Activated naive CD4-positive, alpha-beta T cell treated with anti-CD3 and anti-CD28 coated beads for 36 hours (primary cell): ENCODE measurements around the gene LBH. TPM values are rescaled to one million over a fixed set of nuclear protein-coding genes. Genes with fewer than 3 reads are reported as not detected.

Experiments
- CTCF ChIA-PET: fragments of 350-600 bp; sonication (Branson Sonifier 250); formaldehyde crosslinking; loops from one replicate; lab custom pipeline; 2021; ENCODE audit warnings: antibody characterized with exemption; lab: Charles Lee
- DNase-seq: peaks from one replicate; pipeline ENCODE4 v3.0.0-alpha.2; 2020
- H3K27ac Mint-ChIP-seq: one replicate; pipeline ENCODE4 v1.8.0; 2021; ENCODE audit warnings: mild to moderate bottlenecking, mixed read lengths
- H3K27me3 Mint-ChIP-seq: one replicate; pipeline ENCODE4 v1.8.0; 2021; ENCODE audit warnings: low read depth, mixed read lengths
- H3K36me3 Mint-ChIP-seq: one replicate; pipeline ENCODE4 v1.8.0; 2021; ENCODE audit warnings: low read depth, mixed read lengths
- H3K4me1 Mint-ChIP-seq: one replicate; pipeline ENCODE4 v1.8.0; 2021; ENCODE audit warnings: low read depth, mixed read lengths
- H3K4me3 Mint-ChIP-seq: one replicate; pipeline ENCODE4 v1.8.0; 2021; ENCODE audit warnings: mild to moderate bottlenecking, moderate library complexity, mixed read lengths
- H3K9me3 Mint-ChIP-seq: one replicate; pipeline ENCODE4 v1.8.0; 2021; ENCODE audit warnings: mixed read lengths
- intact Hi-C: fragments of 100-400 bp; cut with micrococcal nuclease; formaldehyde crosslinking; loops from one replicate; pipeline ENCODE4 v1.15.1; 2023
- total RNA-seq, 2 experiments: library from RNA; stranded (reverse); gene quantifications; one replicate each; pipeline ENCODE4 v1.2.3, GENCODE V29; 2021

Gene LBH
- total RNA-seq, 2 experiments from 2014 or later = 71.4 to 75.3 TPM

DNA sequence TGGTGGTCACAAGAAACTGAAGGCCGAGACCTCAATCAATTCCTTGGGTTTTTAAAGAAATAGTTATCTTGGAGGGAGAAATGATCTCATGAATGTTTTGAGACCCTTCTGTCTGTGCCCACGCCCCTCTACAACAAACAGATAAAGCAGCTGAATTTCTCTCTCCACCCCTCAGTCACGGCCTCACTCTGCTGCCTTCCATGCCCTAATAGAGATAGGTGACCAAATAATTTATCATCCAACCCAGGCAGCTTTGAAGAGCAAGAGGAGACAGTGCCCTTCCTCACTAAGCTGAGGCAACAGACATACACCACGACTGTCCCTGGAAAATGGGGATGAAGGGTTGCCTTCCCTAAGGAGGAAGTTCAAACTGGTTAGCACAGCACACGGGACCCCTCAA, 71.2 kb downstream of the LBH start:
- peaks cover 1% of the 10 kb centered on the region for H3K36me3 Mint-ChIP-seq
- no peaks in the 10 kb centered on the region for H3K27me3 Mint-ChIP-seq
- H3K27ac Mint-ChIP-seq = no peak overlapping the region
- peaks cover 5% of the 10 kb centered on the region for H3K9me3 Mint-ChIP-seq
- no peak for DNase-seq
- CTCF ChIA-PET = interaction anchor here (0.5 to 3.1 kb wide), 2 partner anchors 63 to 138 kb away, joined by 3 to 14 read pairs; no protein-coding TSS in a partner anchor
- no peak overlapping the region for H3K4me3 Mint-ChIP-seq
- intact Hi-C loops = no loop called here
- H3K4me1 Mint-ChIP-seq = peaks cover 33% of the 10 kb centered on the region

DNA sequence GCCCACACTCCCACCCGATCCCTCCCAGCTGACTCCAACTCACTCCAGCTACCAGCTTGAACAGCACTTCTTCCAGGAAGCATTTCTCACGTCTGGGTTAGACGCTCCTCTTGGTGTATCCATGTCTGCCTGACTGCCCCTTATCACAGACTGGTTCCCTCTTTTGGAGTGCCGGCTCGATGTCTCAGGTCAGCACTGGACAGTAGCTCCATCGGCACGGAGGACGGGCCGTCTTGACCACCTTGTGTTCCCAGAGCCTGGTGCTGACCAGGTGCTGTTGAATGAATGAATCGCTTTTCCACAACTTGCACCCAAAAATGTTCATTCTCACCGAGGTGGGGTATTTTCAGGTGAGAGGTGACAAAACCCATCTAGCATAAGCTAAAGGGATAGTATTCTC, 71.8 kb downstream of the LBH start:
- Mint-ChIP-seq H3K9me3 (peaks cover 5% of the 10 kb centered on the region), H3K4me1 (peaks cover 30% of the 10 kb centered on the region)

DNA sequence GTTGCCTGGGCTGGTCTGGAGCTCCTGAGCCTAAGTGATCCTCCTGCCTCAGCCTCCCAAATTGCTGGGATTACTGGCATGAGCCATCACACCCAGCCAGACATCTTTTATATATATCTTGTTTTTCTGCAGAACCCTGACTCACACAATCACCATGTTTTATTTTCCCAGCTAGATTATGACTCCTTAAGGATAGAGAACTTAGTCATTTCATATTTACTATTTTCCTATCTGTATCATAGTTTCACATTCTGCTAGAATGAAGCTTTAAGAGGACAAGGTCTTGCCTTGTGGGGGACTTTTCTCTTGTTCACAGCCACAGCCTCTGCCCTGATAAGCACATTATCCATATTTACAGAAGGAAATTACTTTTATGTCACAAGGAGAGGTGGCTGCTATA, 73.9 kb downstream of the LBH start:
- peaks cover 1% of the 10 kb centered on the region for H3K36me3 Mint-ChIP-seq
- no peaks in the 10 kb centered on the region for H3K27me3 Mint-ChIP-seq
- intact Hi-C loops = no loop called here
- CTCF ChIA-PET = interaction anchor here (0.7 kb wide), 2 partner anchors 51 to 52 kb away, joined by 3 to 5 read pairs; no protein-coding TSS in a partner anchor
- no peak overlapping the region for H3K4me3 Mint-ChIP-seq
- DNase-seq = no peak
- peaks cover 5% of the 10 kb centered on the region for H3K9me3 Mint-ChIP-seq
- peaks cover 32% of the 10 kb centered on the region for H3K4me1 Mint-ChIP-seq
- H3K27ac Mint-ChIP-seq = no peak overlapping the region

More for the DNA sequence above, 71.8 kb downstream of the LBH start:
- CTCF ChIA-PET = interaction anchor here (0.5 to 1.0 kb wide), 2 partner anchors 64 to 98 kb away, joined by 3 read pairs; no protein-coding TSS in a partner anchor
- Mint-ChIP-seq H3K27me3 (no peaks in the 10 kb centered on the region), H3K36me3 (peaks cover 1% of the 10 kb centered on the region), H3K27ac (no peak overlapping the region), H3K4me3 (no peak overlapping the region)
- no peak for DNase-seq
- intact Hi-C loops = no loop called here

DNA sequence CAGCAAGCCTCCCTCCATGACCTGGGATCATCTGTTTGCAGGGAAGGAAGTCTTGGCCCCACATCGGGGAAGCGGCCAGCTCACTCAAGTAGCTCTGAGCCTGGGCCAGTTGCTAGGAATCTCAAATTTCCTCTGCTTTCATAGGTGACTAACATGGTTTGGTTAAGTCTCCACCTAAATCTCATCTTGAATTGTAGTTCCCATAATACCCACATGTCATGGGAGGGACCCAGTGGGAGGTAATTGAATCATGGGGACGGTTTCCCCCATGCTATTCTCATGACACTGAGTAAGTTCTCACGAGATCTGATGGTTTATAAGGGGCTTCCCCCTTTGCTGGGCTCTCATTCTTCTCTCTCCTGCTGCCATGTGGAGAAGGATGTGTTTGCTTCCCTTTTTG, 75.2 kb downstream of the LBH start:
- DNase-seq = peak; percentile 29
- Mint-ChIP-seq H3K27ac (no peak overlapping the region), H3K4me1 (peaks cover 41% of the 10 kb centered on the region), H3K4me3 (no peak overlapping the region), H3K27me3 (no peaks in the 10 kb centered on the region), H3K36me3 (peaks cover 1% of the 10 kb centered on the region), H3K9me3 (peaks cover 5% of the 10 kb centered on the region)
- CTCF ChIA-PET = no interaction called here
- intact Hi-C loops = no loop called here

DNA sequence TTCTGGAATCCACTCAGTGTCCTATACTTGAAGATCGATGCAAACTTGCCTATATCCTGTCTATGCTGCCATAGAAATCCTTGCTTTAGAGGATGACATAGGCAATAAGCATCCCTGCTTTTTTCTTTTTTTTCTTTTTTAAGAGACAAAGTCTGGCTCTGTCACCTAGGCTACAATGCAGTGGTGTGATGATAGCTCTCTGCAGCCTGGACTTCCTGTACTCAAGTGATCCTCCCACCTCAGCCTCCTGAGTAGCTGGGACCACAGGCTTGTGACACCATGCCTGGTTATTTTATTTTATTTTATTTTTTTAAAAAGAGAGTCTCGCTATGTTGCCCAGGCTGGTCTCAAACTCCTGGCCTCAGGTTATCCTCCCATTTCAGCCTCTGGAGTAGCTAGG, 76.9 kb downstream of the LBH start:
- H3K9me3 Mint-ChIP-seq = peaks cover 5% of the 10 kb centered on the region
- peaks cover 43% of the 10 kb centered on the region for H3K4me1 Mint-ChIP-seq
- H3K27me3 Mint-ChIP-seq = no peaks in the 10 kb centered on the region
- H3K36me3 Mint-ChIP-seq = peaks cover 1% of the 10 kb centered on the region
- no peak for DNase-seq
- no peak overlapping the region for H3K4me3 Mint-ChIP-seq
- no peak overlapping the region for H3K27ac Mint-ChIP-seq
- intact Hi-C loops = no loop called here
- CTCF ChIA-PET = no interaction called here

Other genes starting within 250 kb of the LBH start
- gene YPEL5, start 84.5 kb upstream of the LBH start, total RNA-seq = 10 to 100 TPM; 28.4 to 33.3 TPM
- gene LCLAT1, start 215.7 kb downstream of the LBH start, total RNA-seq = 10 to 100 TPM; 18.8 to 22.8 TPM